NCI-H2196 (cell line): ENCODE results near the gene SRL.
A peak's percentile ranks its signal among the peaks of the same experiment; 100 is the strongest.

Source experiments
- DNase-seq: peaks from one replicate; lab custom pipeline; 2025; ENCODE audit not compliant: unreplicated experiment; lab: John Stamatoyannopoulos, UW

The SRL gene

GRCh38 chr16:4241928-4242283 lies at the start of gene SRL:
TSS of gene SRL (minus strand) at chr16:4242080. CDS start at chr16:4242067, 13 bp downstream.
- no peak for DNase-seq

GRCh38 chr16:4290236-4290830 lies 48.5 kb upstream of the SRL start:
- peak; percentile 70 for DNase-seq

GRCh38 chr16:4288148-4288921 lies 46.5 kb upstream of the SRL start:
- peak; percentile 18 for DNase-seq

GRCh38 chr16:4285167-4285566 lies 43.3 kb upstream of the SRL start:
- DNase-seq: no peak

- no peak for DNase-seq
Measured at GRCh38 chr16:4283939-4284338, 42.1 kb upstream of the SRL start.

GRCh38 chr16:4283441-4283840 lies 41.6 kb upstream of the SRL start:
- no peak for DNase-seq

- no peak for DNase-seq
Measured at GRCh38 chr16:4280625-4281024, 38.7 kb upstream of the SRL start.

- no peak for DNase-seq
Measured at GRCh38 chr16:4277987-4278513, 36.2 kb upstream of the SRL start.

GRCh38 chr16:4275861-4276260 lies 34.0 kb upstream of the SRL start:
- no peak for DNase-seq

- DNase-seq: peak; percentile 21
Measured at GRCh38 chr16:4273858-4274311, 32.0 kb upstream of the SRL start.

GRCh38 chr16:4272114-4272956 lies 30.5 kb upstream of the SRL start:
- peak; percentile 52 for DNase-seq

- peak; percentile 91 for DNase-seq
Measured at GRCh38 chr16:4271176-4272113, 29.6 kb upstream of the SRL start.

- DNase-seq: no peak
Measured at GRCh38 chr16:4270595-4270994, 28.7 kb upstream of the SRL start.

- no peak for DNase-seq
Measured at GRCh38 chr16:4270091-4270490, 28.2 kb upstream of the SRL start.

GRCh38 chr16:4266372-4266771 lies 24.5 kb upstream of the SRL start:
- no peak for DNase-seq

- DNase-seq: no peak
Measured at GRCh38 chr16:4265676-4266075, 23.8 kb upstream of the SRL start.

- no peak for DNase-seq
Measured at GRCh38 chr16:4264546-4264945, 22.7 kb upstream of the SRL start.

GRCh38 chr16:4263504-4264436 lies 21.9 kb upstream of the SRL start:
- peak; percentile 14 for DNase-seq

- DNase-seq: no peak
Measured at GRCh38 chr16:4262303-4262835, 20.5 kb upstream of the SRL start.
